DMS79 treated with DMSO at 0.1 percent for 48 hours (cell line): Measurements from ENCODE around the gene TMEM33.

Experiments used
- DNase-seq: peaks from one replicate; lab custom pipeline; 2025; lab: John Stamatoyannopoulos, UW

TMEM33 gene

GRCh38 chr4:41939016-41939626 is 3.9 kb downstream of the TMEM33 start:
- no peak for DNase-seq

- DNase-seq = no peak
Observed at GRCh38 chr4:41940834-41941233, 5.6 kb downstream of the TMEM33 start.

- DNase-seq = no peak
Observed at GRCh38 chr4:41943506-41943905, 8.3 kb downstream of the TMEM33 start.

- no peak for DNase-seq
Observed at GRCh38 chr4:41944089-41944488, 8.9 kb downstream of the TMEM33 start.

- DNase-seq = no peak
Observed at GRCh38 chr4:41949531-41949930, 14.3 kb downstream of the TMEM33 start.

- no peak for DNase-seq
Observed at GRCh38 chr4:41957634-41958033, 22.4 kb downstream of the TMEM33 start.

- no peak for DNase-seq
Observed at GRCh38 chr4:41963105-41963504, 27.9 kb downstream of the TMEM33 start.

- DNase-seq = no peak
Observed at GRCh38 chr4:41964401-41964800, 29.2 kb downstream of the TMEM33 start.

- DNase-seq = no peak
Observed at GRCh38 chr4:41967392-41967791, 32.2 kb downstream of the TMEM33 start.

GRCh38 chr4:41969671-41970070 is 34.4 kb downstream of the TMEM33 start:
- no peak for DNase-seq

GRCh38 chr4:41975341-41975740 is 40.1 kb downstream of the TMEM33 start:
- no peak for DNase-seq

- DNase-seq = peak; percentile 43
Observed at GRCh38 chr4:41976775-41977516, 41.7 kb downstream of the TMEM33 start.

GRCh38 chr4:41977709-41978108 is 42.5 kb downstream of the TMEM33 start:
- DNase-seq = no peak

- DNase-seq = no peak
Observed at GRCh38 chr4:41981456-41981855, 46.2 kb downstream of the TMEM33 start, which contains the start of gene DCAF4L1. TSS of gene DCAF4L1 (plus strand) at chr4:41981756. CDS start at chr4:41981793, 37 bp downstream.

- no peak for DNase-seq
Observed at GRCh38 chr4:41982716-41983115, 47.5 kb downstream of the TMEM33 start.

- DNase-seq = no peak
Observed at GRCh38 chr4:41985151-41985550, 49.9 kb downstream of the TMEM33 start.

GRCh38 chr4:41989994-41990364 is 54.8 kb downstream of the TMEM33 start:
- DNase-seq = no peak

- DNase-seq = peak; percentile 54
Observed at GRCh38 chr4:41990365-41991111, 55.3 kb downstream of the TMEM33 start, which contains the start of gene SLC30A9. TSS of gene SLC30A9 (plus strand) at chr4:41990530. CDS start at chr4:41990652, 122 bp downstream.

- no peak for DNase-seq
Observed at GRCh38 chr4:41991916-41992767, 56.9 kb downstream of the TMEM33 start.

GRCh38 chr4:41992967-41993857 is 58.0 kb downstream of the TMEM33 start:
- DNase-seq = no peak

GRCh38 chr4:41994461-41994985 is 59.3 kb downstream of the TMEM33 start:
- DNase-seq = no peak
